Adrenal gland (tissue), 12 donors: ENCODE measurements around the gene RAPGEF2. TPM values are rescaled to one million over a fixed set of nuclear protein-coding genes. Genes with fewer than 3 reads are reported as not detected.

Source experiments
- DNase-seq, 7 donors: peaks; one replicate each; pipeline ENCODE4 v3.0.0-alpha.2; 2019 to 2020
- H3K27ac ChIP-seq, 5 donors: fragments of 200-600 bp; sonication (generic) in 4 of 5; 1 replicate in 3 of 5; 2 replicates in 2 of 5; pipeline versions ENCODE4 v1.5.1 to v1.8.0; 2016 to 2020; ENCODE audit warnings: mild to moderate bottlenecking in 1 of 5
- H3K27me3 ChIP-seq: fragments of 200-600 bp; 2 replicates; pipeline ENCODE4 v1.8.0; 2021
- H3K36me3 ChIP-seq, 2 donors: fragments of 200-600 bp; replicated peaks in 1 of 2; 1 replicate in 1 of 2; 2 replicates in 1 of 2; pipeline versions ENCODE4 v1.5.1 to v1.8.0; 2018 to 2022
- H3K4me1 ChIP-seq, 2 donors: fragments of 200-600 bp; replicated peaks in 1 of 2; 1 replicate in 1 of 2; 2 replicates in 1 of 2; pipeline versions ENCODE4 v1.5.1 to v1.8.0; 2018 to 2021
- H3K4me3 ChIP-seq, 4 donors: fragments of 200-600 bp; sonication (generic) in 3 of 4; one replicate each; pipeline ENCODE4 v1.5.1; 2016 to 2018
- H3K9me3 ChIP-seq, 3 donors: fragments of 200-600 bp; sonication (generic) in 1 of 3; replicated peaks in 1 of 3; 1 replicate in 2 of 3; 2 replicates in 1 of 3; pipeline versions ENCODE4 v1.5.1 to v1.8.0; 2016 to 2021
- POLR2A ChIP-seq, 2 donors: fragments of 450-650 bp; IDR thresholded peaks; one replicate each; pipeline ENCODE4 v1.6.1; 2017; ENCODE audit warnings: antibody characterized with exemption in 2 of 2, mild to moderate bottlenecking in 2 of 2, moderate library complexity in 1 of 2
- WGBS, 4 donors: extraction: QIAGEN DNeasy Blood & Tissue Kit in 2 of 4; methylation state at CpG; one replicate each; pipeline versions ENCODE4 v1.1.5 to v1.1.7; 2013 to 2017; 5-methylcytosine and 5-hydroxymethylcytosine counted together
- intact Hi-C, 2 donors: fragments of 100-400 bp; cut with DNase I; formaldehyde crosslinking; loops; one replicate each; pipeline versions ENCODE4 v1.14.1 to v1.15.0; 2022 to 2023
- polyA plus RNA-seq, 3 donors: library from polyadenylated mRNA; stranded (reverse); fragments of 200-250 nt in 2 of 3; fragments of 350-450 nt in 1 of 3; fragmentation: Illumina TruSeq in 1 of 3; extraction: RNeasy Lipid Tissue Mini Kit (QIAGEN cat#74804) in 1 of 3; gene quantifications; one replicate each; pipeline ENCODE4 v1.2.3, GENCODE V29; 2013 to 2014
- total RNA-seq, 9 donors: library from RNA; depleted of rRNA in 4 of 9; stranded (reverse); fragments of >200 nt in 4 of 9; fragments of 120-200 nt in 1 of 9; fragmentation: NEBNext Ultra II Directional in 1 of 9; extraction: Animal tissue kit (Norgen Biotek cat#: 25700) in 1 of 9; gene quantifications; one replicate each; pipeline versions ENCODE4 v1.1.0 to v1.2.4, GENCODE V29; 2013 to 2023
- TF ChIP-seq, protein P1 (sequence below), 6 experiments: fragments of 450-650 bp in 4 of 6; fragments of 200-600 bp in 2 of 6; sonication (generic) in 1 of 6; IDR thresholded peaks; 1 replicate in 5 of 6; 2 replicates in 1 of 6; pipeline versions ENCODE4 v1.5.1 to v1.8.0; 2016 to 2021; ENCODE audit warnings: antibody characterized with exemption in 6 of 6, mild to moderate bottlenecking in 2 of 6, moderate library complexity in 1 of 6
- donor health status: healthy with polysubstance abuse.
- donor health status: Bipolar disorder and iron deficiency.
- donor health status: DM: yes; HTN: yes; CAD: no.
- donor health status: DM: no; HTN: no; CAD: no.
- donor health status: DM: no; HTN: no; CAD: no.
- donor health status: DM: yes; HTN: yes; CAD: no.

Gene RAPGEF2
- total and polyA plus RNA-seq, 12 donors: 5.2 to 53.9 (median 25.3) TPM

DNA sequence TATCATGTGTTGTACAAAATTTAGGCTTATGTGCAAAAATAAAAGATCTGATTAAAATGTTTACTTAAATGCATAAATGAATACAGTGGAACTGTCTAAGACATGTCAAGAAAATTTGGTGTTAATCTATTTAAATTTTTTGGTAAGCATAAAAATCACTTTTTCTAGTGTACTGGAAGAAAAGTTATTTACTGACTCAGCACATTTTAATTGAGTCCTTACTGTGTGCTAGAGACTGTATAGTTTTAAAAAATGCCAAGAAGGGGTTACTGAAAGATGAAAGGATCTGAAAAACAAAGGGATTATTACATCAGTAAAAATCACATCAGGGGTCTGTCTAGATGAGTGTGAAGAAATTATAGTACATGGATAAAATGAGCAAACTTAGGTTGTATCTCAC lies 60.6 kb downstream of the RAPGEF2 start:
- intact Hi-C loops: no loop called here
- peaks cover 0 to 13% of the 10 kb centered on the region in 2 donors for H3K4me1 ChIP-seq
- TF ChIP-seq, protein P1, sequence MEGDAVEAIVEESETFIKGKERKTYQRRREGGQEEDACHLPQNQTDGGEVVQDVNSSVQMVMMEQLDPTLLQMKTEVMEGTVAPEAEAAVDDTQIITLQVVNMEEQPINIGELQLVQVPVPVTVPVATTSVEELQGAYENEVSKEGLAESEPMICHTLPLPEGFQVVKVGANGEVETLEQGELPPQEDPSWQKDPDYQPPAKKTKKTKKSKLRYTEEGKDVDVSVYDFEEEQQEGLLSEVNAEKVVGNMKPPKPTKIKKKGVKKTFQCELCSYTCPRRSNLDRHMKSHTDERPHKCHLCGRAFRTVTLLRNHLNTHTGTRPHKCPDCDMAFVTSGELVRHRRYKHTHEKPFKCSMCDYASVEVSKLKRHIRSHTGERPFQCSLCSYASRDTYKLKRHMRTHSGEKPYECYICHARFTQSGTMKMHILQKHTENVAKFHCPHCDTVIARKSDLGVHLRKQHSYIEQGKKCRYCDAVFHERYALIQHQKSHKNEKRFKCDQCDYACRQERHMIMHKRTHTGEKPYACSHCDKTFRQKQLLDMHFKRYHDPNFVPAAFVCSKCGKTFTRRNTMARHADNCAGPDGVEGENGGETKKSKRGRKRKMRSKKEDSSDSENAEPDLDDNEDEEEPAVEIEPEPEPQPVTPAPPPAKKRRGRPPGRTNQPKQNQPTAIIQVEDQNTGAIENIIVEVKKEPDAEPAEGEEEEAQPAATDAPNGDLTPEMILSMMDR (IDR thresholded peaks at IDR 0.05): no peak
- no peak for TF ChIP-seq POLR2A (IDR thresholded peaks at IDR 0.05)
- no peak overlapping the region for H3K27ac ChIP-seq
- no peaks in the 10 kb centered on the region for H3K36me3 ChIP-seq
- DNase-seq: no peak
- no peaks in the 10 kb centered on the region for H3K27me3 ChIP-seq
- no peaks in the 10 kb centered on the region for H3K9me3 ChIP-seq
- no peak overlapping the region for H3K4me3 ChIP-seq

DNA sequence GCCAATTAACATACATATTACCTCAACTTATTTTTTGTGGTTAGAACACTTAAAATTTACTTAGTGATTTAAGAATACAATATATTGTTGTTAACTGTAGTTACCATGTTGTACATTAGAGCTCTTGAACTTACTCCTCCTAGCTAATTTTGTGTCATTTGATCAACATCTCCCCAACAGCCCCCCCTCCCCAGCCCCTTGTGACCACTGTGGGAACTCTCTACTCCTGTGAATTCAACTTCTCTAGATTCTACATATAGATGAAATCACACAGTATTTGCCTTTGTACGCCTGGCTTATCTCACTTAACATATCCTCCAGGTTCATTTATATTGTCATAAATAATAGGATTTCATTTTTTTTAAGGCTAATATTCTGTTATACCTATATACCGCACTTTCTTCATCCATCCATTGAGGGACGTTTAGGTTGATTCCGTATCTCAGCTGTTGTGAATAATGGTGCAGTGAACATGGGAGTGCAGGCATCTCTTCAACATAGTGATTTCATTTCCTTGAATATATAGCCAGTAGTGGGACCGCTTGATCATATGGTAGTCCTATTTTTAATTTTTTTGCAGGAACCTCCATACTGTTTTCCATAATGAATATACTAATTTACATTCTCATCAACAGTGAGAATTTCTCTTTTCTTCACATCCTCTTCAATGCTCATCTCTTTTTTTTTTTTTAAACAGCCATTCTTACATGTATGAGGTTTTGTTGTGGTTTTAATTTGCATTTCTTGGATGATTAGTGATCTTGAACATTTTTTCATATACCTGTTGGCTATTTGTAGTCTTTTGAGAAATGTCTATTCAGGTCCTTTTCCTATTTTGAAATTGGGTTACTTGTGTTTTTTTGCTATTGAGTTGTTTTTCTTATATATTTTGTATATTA lies 66.8 kb downstream of the RAPGEF2 start:
- intact Hi-C loops: loop anchor here (10.0 kb wide), 2 partner anchors 65 to 315 kb away; partner anchors contain the start of gene RAPGEF2 (in 2 of the 2)
- H3K27me3 ChIP-seq: no peaks in the 10 kb centered on the region
- H3K4me1 ChIP-seq: peaks cover 0 to 1% of the 10 kb centered on the region in 2 donors
- H3K9me3 ChIP-seq: no peaks in the 10 kb centered on the region
- H3K36me3 ChIP-seq: no peaks in the 10 kb centered on the region
- H3K27ac ChIP-seq: no peak overlapping the region
- no peak overlapping the region for H3K4me3 ChIP-seq
- 92 to 97% (median 95%) methylated on average over 5 of the region's 5 CpGs for WGBS, 4 donors
- DNase-seq: no peak
- TF ChIP-seq, protein P1 (IDR thresholded peaks at IDR 0.05): no peak
- TF ChIP-seq POLR2A (IDR thresholded peaks at IDR 0.05): no peak

DNA sequence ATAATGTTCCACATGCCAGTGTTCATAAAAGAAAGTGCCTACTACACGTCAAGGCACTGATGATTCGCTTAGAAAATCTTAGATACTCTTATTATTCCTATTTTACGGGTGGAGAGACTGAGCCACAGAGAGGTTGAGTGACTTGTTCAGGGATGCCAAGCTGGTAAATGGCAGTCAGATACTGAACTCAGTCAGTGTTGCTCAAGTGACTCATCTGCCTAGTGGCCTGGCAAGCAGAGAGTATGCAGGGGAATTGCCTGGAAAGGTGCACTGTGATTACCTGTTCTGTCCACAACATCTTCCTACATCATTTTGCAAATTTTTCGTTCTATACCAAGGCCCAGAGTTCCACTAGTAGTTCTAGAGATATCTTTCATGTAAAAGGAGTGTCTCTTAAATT lies 68.4 kb downstream of the RAPGEF2 start:
- no peak overlapping the region for H3K4me3 ChIP-seq
- TF ChIP-seq POLR2A (IDR thresholded peaks at IDR 0.05): no peak
- TF ChIP-seq, protein P1 (IDR thresholded peaks at IDR 0.05): no peak
- H3K4me1 ChIP-seq: peaks cover 0 to 15% of the 10 kb centered on the region in 2 donors
- no peaks in the 10 kb centered on the region for H3K9me3 ChIP-seq
- intact Hi-C loops: loop anchor here (10.0 kb wide), 2 partner anchors 66 to 316 kb away; partner anchors contain the start of gene RAPGEF2 (in 2 of the 2)
- no peak overlapping the region for H3K27ac ChIP-seq
- DNase-seq: peak in 2 of 7 donors; percentile 13 to 37
- H3K36me3 ChIP-seq: no peaks in the 10 kb centered on the region
- no peaks in the 10 kb centered on the region for H3K27me3 ChIP-seq
- WGBS, 4 donors: 72 to 81% (median 79%) methylated on average over 4 of the region's 4 CpGs

DNA sequence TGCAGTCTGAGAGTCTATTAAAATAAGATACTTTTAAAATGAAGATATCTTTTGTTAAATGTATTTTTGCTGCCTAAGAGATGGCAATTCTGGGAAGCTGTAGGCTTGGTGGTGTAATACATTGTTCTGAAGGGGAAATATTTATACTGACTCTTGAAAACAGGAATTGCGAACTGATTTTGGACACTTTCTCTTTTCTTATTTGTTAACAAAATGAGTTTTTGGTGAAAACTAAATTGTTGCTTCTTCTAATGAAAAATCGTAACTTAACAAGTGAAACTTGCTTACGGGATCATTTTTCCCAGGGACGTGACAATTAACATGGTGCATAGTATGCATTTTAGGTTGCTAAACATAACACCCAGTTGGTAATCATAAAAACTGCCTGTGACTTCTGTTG lies 71.0 kb downstream of the RAPGEF2 start:
- H3K4me3 ChIP-seq: peak overlapping the region in 1 of 4 donors; percentile 21
- 81 to 83% (median 81%) methylated on average over 4 of the region's 4 CpGs for WGBS, 4 donors
- no peaks in the 10 kb centered on the region for H3K9me3 ChIP-seq
- H3K4me1 ChIP-seq: peaks cover 0 to 15% of the 10 kb centered on the region in 2 donors
- no peak for TF ChIP-seq POLR2A (IDR thresholded peaks at IDR 0.05)
- TF ChIP-seq, protein P1 (IDR thresholded peaks at IDR 0.05): no peak
- intact Hi-C loops: loop anchor here (10.0 kb wide), 2 partner anchors 69 to 319 kb away; partner anchors contain the start of gene RAPGEF2 (in 2 of the 2)
- H3K27me3 ChIP-seq: no peaks in the 10 kb centered on the region
- DNase-seq: no peak
- H3K27ac ChIP-seq: peak overlapping the region in 1 of 5 donors; percentile 33
- H3K36me3 ChIP-seq: no peaks in the 10 kb centered on the region
